Measurements from ENCODE around the gene PHLPP2. TPM values are rescaled to one million over a fixed set of nuclear protein-coding genes. Genes with fewer than 3 reads are reported as not detected.

The PHLPP2 gene
- total RNA-seq, 1 experiment from 2014 or later: 10.9 TPM

GRCh38 chr16:71669926-71670536, 54.5 kb downstream of the PHLPP2 start:
- no peak for DNase-seq (ENCODE audit: low spot score)

GRCh38 chr16:71666928-71667707, 57.4 kb downstream of the PHLPP2 start:
- DNase-seq (ENCODE audit: low spot score): peak; percentile 32

- DNase-seq (ENCODE audit: low spot score): no peak
Observed at GRCh38 chr16:71666264-71666663, 58.2 kb downstream of the PHLPP2 start.

- DNase-seq (ENCODE audit: low spot score): no peak
Observed at GRCh38 chr16:71659471-71659870, 65.0 kb downstream of the PHLPP2 start.

GRCh38 chr16:71658771-71659170, 65.7 kb downstream of the PHLPP2 start:
- DNase-seq (ENCODE audit: low spot score): no peak

- DNase-seq (ENCODE audit: low spot score): no peak
Observed at GRCh38 chr16:71649704-71650103, 74.8 kb downstream of the PHLPP2 start.

- DNase-seq (ENCODE audit: low spot score): peak; percentile 41
Observed at GRCh38 chr16:71648921-71649320, 75.6 kb downstream of the PHLPP2 start.

GRCh38 chr16:71648162-71648561, 76.3 kb downstream of the PHLPP2 start:
- DNase-seq (ENCODE audit: low spot score): no peak

- no peak for DNase-seq (ENCODE audit: low spot score)
Observed at GRCh38 chr16:71647391-71647790, 77.1 kb downstream of the PHLPP2 start.

GRCh38 chr16:71645450-71645849, 79.1 kb downstream of the PHLPP2 start:
- DNase-seq (ENCODE audit: low spot score): peak; percentile 56

- no peak for DNase-seq (ENCODE audit: low spot score)
Observed at GRCh38 chr16:71637398-71637797, 87.1 kb downstream of the PHLPP2 start.

GRCh38 chr16:71635632-71636031, 88.9 kb downstream of the PHLPP2 start:
- DNase-seq (ENCODE audit: low spot score): no peak

GRCh38 chr16:71631776-71632175, 92.7 kb downstream of the PHLPP2 start:
- no peak for DNase-seq (ENCODE audit: low spot score)

GRCh38 chr16:71630808-71631207, 93.7 kb downstream of the PHLPP2 start:
- no peak for DNase-seq (ENCODE audit: low spot score)

GRCh38 chr16:71629278-71630016, 95.1 kb downstream of the PHLPP2 start:
- DNase-seq (ENCODE audit: low spot score): no peak

- DNase-seq (ENCODE audit: low spot score): no peak
Observed at GRCh38 chr16:71628810-71629209, 95.7 kb downstream of the PHLPP2 start.

- DNase-seq (ENCODE audit: low spot score): no peak
Observed at GRCh38 chr16:71627731-71628181, 96.7 kb downstream of the PHLPP2 start.

GRCh38 chr16:71626858-71627213, 97.7 kb downstream of the PHLPP2 start:
- DNase-seq (ENCODE audit: low spot score): peak; percentile 75

GRCh38 chr16:71626018-71626857, 98.3 kb downstream of the PHLPP2 start, which contains the start of gene MARVELD3:
Gene MARVELD3, plus strand, starts transcription at chr16:71626184. Its CDS starts 46 bp downstream, at chr16:71626230.
- DNase-seq (ENCODE audit: low spot score): peak; percentile 95

- DNase-seq (ENCODE audit: low spot score): no peak
Observed at GRCh38 chr16:71625113-71625850, 99.2 kb downstream of the PHLPP2 start.

- DNase-seq (ENCODE audit: low spot score): no peak
Observed at GRCh38 chr16:71623597-71623996, 100.9 kb downstream of the PHLPP2 start.

Measured in HT-29 (cell line).